Dendritic cell treated with granulocyte-macrophage colony-stimulating factor and Interleukin-4, amounts not matched to agents 40 ng/mL and 50 ng/mL, for 4 days (primary cell): Measurements from ENCODE around the gene ZC3HAV1L.
A peak's percentile ranks its signal among the peaks of the same experiment; 100 is the strongest.
"Not testable (repeated sequence)": the region's sequence is repeated elsewhere in the genome, so short reads cannot be mapped to it uniquely, and the experiment has no call there.

Experiments
- H3K27ac Mint-ChIP-seq: one replicate; pipeline ENCODE4 v1.8.0; 2022; ENCODE audit warnings: mild to moderate bottlenecking, mixed read lengths
- H3K27me3 Mint-ChIP-seq: one replicate; pipeline ENCODE4 v1.8.0; 2022; ENCODE audit warnings: mild to moderate bottlenecking, mixed read lengths
- H3K36me3 Mint-ChIP-seq: one replicate; pipeline ENCODE4 v1.8.0; 2022; ENCODE audit warnings: low read depth, mixed read lengths
- H3K4me1 Mint-ChIP-seq: one replicate; pipeline ENCODE4 v1.8.0; 2022; ENCODE audit warnings: low read depth, mixed read lengths
- H3K4me3 Mint-ChIP-seq: one replicate; pipeline ENCODE4 v1.8.0; 2022; ENCODE audit warnings: mild to moderate bottlenecking, moderate library complexity, mixed read lengths
- H3K9me3 Mint-ChIP-seq: one replicate; pipeline ENCODE4 v1.8.0; 2022; ENCODE audit warnings: mixed read lengths
- intact Hi-C: fragments of 100-400 bp; cut with micrococcal nuclease; formaldehyde crosslinking; loops from one replicate; pipeline ENCODE4 v1.15.0; 2022

Gene ZC3HAV1L

GRCh38 chr7:139044813-139045794 lies 9.3 kb upstream of the ZC3HAV1L start:
- Mint-ChIP-seq H3K9me3 (no peaks in the 10 kb centered on the region), H3K27me3 (no peaks in the 10 kb centered on the region), H3K4me1 (peaks cover 36% of the 10 kb centered on the region), H3K27ac (peak overlapping the region; percentile 75), H3K4me3 (peak overlapping the region; percentile 17), H3K36me3 (peaks cover 75% of the 10 kb centered on the region)
- intact Hi-C loops, result no loop called here

- Mint-ChIP-seq H3K9me3 (no peaks in the 10 kb centered on the region), H3K27me3 (peaks cover 3% of the 10 kb centered on the region), H3K4me1 (peaks cover 36% of the 10 kb centered on the region), H3K27ac (no peak overlapping the region), H3K4me3 (no peak overlapping the region), H3K36me3 (peaks cover 65% of the 10 kb centered on the region)
- intact Hi-C loops, result no loop called here
These were observed 8.3 kb upstream of the ZC3HAV1L start for GRCh38 chr7:139043823-139044812.

- Mint-ChIP-seq H3K27ac (no peak overlapping the region), H3K27me3 (peaks cover 10% of the 10 kb centered on the region), H3K9me3 (no peaks in the 10 kb centered on the region), H3K36me3 (peaks cover 40% of the 10 kb centered on the region), H3K4me1 (peaks cover 45% of the 10 kb centered on the region), H3K4me3 (no peak overlapping the region)
- intact Hi-C loops, result no loop called here
These were observed 5.7 kb upstream of the ZC3HAV1L start for GRCh38 chr7:139041378-139042085.

GRCh38 chr7:139038691-139039090 lies 2.8 kb upstream of the ZC3HAV1L start:
- no peak overlapping the region for H3K4me3 Mint-ChIP-seq
- intact Hi-C loops, result no loop called here
- peaks cover 40% of the 10 kb centered on the region for H3K4me1 Mint-ChIP-seq
- no peak overlapping the region for H3K27ac Mint-ChIP-seq
- H3K36me3 Mint-ChIP-seq, result peaks cover 18% of the 10 kb centered on the region
- H3K9me3 Mint-ChIP-seq, result no peaks in the 10 kb centered on the region
- H3K27me3 Mint-ChIP-seq, result peaks cover 18% of the 10 kb centered on the region

- intact Hi-C loops, result no loop called here
- H3K27me3 Mint-ChIP-seq, result peaks cover 18% of the 10 kb centered on the region
- peaks cover 40% of the 10 kb centered on the region for H3K4me1 Mint-ChIP-seq
- H3K9me3 Mint-ChIP-seq, result no peaks in the 10 kb centered on the region
- no peak overlapping the region for H3K4me3 Mint-ChIP-seq
- peaks cover 24% of the 10 kb centered on the region for H3K36me3 Mint-ChIP-seq
- H3K27ac Mint-ChIP-seq, result no peak overlapping the region
These were observed 1.1 kb upstream of the ZC3HAV1L start for GRCh38 chr7:139036901-139037300.

- Mint-ChIP-seq H3K27ac (no peak overlapping the region), H3K36me3 (peaks cover 42% of the 10 kb centered on the region), H3K9me3 (no peaks in the 10 kb centered on the region), H3K4me1 (peaks cover 33% of the 10 kb centered on the region), H3K27me3 (peaks cover 18% of the 10 kb centered on the region), H3K4me3 (peak overlapping the region; percentile 81)
- intact Hi-C loops, result no loop called here
These were observed 822 bp downstream of the ZC3HAV1L start for GRCh38 chr7:139034855-139035585.

GRCh38 chr7:139034336-139034735 lies 1.5 kb downstream of the ZC3HAV1L start:
- Mint-ChIP-seq H3K4me3 (no peak overlapping the region), H3K4me1 (peaks cover 33% of the 10 kb centered on the region), H3K36me3 (peaks cover 49% of the 10 kb centered on the region), H3K27ac (no peak overlapping the region), H3K27me3 (peaks cover 15% of the 10 kb centered on the region), H3K9me3 (no peaks in the 10 kb centered on the region)
- intact Hi-C loops, result no loop called here

- intact Hi-C loops, result no loop called here
- Mint-ChIP-seq H3K27me3 (peaks cover 14% of the 10 kb centered on the region), H3K9me3 (no peaks in the 10 kb centered on the region), H3K36me3 (peaks cover 57% of the 10 kb centered on the region), H3K27ac (no peak overlapping the region), H3K4me3 (no peak overlapping the region), H3K4me1 (peaks cover 32% of the 10 kb centered on the region)
These were observed 2.3 kb downstream of the ZC3HAV1L start for GRCh38 chr7:139033346-139034114.

GRCh38 chr7:139032473-139032872 lies 3.4 kb downstream of the ZC3HAV1L start:
- Mint-ChIP-seq H3K4me1 (peaks cover 21% of the 10 kb centered on the region), H3K27ac (no peak overlapping the region), H3K27me3 (peaks cover 8% of the 10 kb centered on the region), H3K9me3 (no peaks in the 10 kb centered on the region), H3K4me3 (no peak overlapping the region), H3K36me3 (peaks cover 66% of the 10 kb centered on the region)
- intact Hi-C loops, result no loop called here

GRCh38 chr7:139029353-139029752 lies 6.5 kb downstream of the ZC3HAV1L start:
- H3K27ac Mint-ChIP-seq, result no peak overlapping the region
- H3K9me3 Mint-ChIP-seq, result no peaks in the 10 kb centered on the region

GRCh38 chr7:139026551-139026950 lies 9.3 kb downstream of the ZC3HAV1L start:
- peaks cover 88% of the 10 kb centered on the region for H3K36me3 Mint-ChIP-seq

More at GRCh38 chr7:139029353-139029752, 6.5 kb downstream of the ZC3HAV1L start:
- Mint-ChIP-seq H3K27me3 (no peaks in the 10 kb centered on the region), H3K4me3 (no peak overlapping the region), H3K4me1 (peaks cover 6% of the 10 kb centered on the region), H3K36me3 (peaks cover 94% of the 10 kb centered on the region)
- intact Hi-C loops, result no loop called here

GRCh38 chr7:139025861-139026260 lies 10.0 kb downstream of the ZC3HAV1L start:
- intact Hi-C loops, result not testable (repeated sequence)
- peaks cover 81% of the 10 kb centered on the region for H3K36me3 Mint-ChIP-seq

More at GRCh38 chr7:139026551-139026950, 9.3 kb downstream of the ZC3HAV1L start:
- intact Hi-C loops, result no loop called here
- peaks cover 6% of the 10 kb centered on the region for H3K4me1 Mint-ChIP-seq
- no peaks in the 10 kb centered on the region for H3K27me3 Mint-ChIP-seq
- H3K9me3 Mint-ChIP-seq, result no peaks in the 10 kb centered on the region
- H3K27ac Mint-ChIP-seq, result no peak overlapping the region
- H3K4me3 Mint-ChIP-seq, result no peak overlapping the region

More at GRCh38 chr7:139025861-139026260, 10.0 kb downstream of the ZC3HAV1L start:
- H3K9me3 Mint-ChIP-seq, H3K4me3 Mint-ChIP-seq, H3K27ac Mint-ChIP-seq, H3K4me1 Mint-ChIP-seq, H3K27me3 Mint-ChIP-seq: not testable (repeated sequence)
